ENCODE results near the gene MSI2.

Gene MSI2

DNA sequence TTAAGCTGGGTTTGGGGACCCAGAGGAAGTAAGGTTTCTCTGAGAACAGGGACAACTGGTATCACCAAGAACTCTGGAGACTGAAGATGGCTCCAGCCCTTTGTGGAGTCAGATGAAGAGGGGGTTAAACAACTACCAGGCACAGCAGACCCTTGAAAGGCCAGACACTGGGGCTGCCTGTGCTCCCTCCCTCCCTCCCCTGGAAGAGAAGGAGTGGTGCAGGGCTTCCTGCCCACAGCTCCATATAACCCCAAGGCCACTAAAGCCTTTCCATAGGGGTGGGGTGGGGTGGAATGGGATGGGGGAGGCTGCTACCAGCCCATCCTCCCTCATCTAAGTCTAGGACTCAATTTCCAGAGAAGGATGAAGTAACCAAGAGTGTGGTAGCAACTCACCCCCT, 422.1 kb downstream of the MSI2 start:
- no peak for DNase-seq

DNA sequence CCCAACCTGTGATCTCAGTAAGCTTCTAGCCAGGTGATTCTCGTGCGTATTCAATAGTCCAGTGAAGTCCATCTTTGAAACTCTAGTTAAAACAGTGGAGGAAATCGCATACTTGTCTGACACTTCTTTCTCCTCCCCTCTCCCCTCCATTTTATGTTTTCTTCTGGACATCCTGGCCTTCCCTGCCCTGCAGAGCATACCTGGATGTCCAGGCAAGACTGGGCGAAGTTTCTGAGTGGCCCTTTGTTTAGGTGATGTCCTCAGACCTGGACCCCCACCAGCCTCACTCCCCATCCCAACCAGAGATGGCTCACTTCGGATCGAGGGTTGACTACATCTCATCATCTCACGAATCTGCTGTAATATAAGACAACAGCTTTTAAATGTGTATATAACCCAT, 423.0 kb downstream of the MSI2 start:
- no peak for DNase-seq

DNA sequence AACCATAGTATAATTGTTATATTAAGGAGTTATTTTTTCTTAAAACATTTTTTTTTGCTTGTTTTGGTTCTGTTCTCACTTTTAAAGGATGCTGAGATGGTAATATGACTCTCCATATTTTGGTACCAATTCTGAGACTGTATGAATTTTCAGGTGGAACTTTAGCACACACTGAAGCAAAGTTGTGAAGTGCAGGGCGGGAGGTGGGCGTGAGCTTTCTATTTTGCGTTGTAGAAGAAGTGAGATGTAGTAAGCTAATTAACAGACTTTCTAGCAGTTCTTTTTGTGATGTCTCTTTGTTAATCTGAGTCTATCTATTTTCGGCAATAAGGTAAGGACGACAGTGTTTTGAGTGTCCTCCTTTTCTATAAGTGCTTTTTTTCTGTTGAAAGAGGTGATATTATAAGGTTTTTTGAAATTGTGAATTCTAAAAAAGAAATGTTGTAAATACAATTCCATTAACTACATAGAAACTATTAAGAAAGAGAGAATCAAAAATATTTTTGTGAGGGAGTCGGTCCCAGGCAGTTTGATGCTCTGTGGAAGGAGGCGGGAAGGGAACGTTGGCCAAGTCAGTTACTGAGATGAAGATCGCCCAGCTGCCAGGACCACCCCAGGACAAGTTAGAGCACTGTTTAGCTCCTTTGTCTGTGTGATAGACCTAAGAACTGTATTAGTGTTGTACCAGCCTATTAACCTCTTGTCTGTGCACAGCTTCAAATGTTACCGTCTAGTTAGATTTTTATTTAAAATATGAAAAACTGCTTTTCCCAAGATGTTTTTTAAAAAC, 423.8 kb downstream of the MSI2 start:
- no peak for DNase-seq

DNA sequence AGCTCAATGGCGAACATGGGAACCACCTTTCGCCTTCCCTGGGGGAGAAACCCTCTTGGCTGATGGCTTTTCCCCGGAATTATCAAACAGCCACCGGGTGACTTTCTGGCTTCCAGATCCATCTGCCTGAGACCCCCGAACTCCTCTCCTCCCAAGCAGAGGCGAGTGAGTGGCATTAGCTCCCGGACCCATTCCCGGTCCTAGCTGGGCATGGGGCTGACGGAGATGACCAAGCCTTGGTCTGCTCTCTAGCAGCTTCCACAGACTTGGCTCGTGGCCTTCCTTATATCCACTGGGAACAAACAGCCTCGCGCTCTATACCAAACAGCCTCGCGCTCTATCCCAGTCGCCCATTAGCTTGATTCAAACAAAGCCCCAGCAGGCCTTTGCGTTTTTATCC, 426.4 kb downstream of the MSI2 start:
- no peak for DNase-seq

DNA sequence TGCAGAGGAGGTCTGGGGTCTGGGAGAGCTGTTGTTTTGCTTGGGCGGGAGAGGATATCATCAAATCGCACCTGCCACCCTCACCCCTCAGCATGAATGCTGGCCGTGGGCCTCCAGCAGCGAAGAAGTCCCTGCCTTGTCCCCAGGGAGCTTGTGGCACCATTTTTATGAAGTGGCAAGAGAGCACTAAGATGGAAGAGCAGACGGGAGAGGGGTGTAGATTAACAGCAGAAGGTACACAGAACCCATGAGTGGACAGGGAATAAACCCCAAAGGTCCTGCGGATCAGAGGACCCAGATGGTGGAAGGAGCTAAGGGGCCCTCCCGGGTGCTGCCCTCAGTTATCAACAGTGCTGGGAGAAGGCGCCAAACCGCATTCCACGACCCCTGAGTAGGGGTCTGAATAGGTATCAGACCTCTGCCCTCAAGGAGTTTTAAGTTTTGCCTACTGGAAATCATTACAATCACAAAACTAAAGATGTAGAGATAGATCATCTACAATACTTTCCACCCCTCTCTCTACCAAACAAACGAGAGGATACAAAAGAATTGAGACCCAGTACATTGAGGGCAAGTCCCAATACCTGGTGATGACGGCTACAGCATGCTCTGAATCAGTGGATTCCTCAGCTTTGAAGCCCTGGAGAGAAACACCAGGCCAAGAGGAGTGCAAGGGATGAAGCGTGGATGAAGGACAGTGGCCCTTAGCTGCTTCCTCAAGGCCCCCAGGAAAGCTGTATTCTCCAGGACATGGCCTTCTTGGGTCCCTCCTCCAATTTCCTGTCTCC, 428.6 kb downstream of the MSI2 start:
- no peak for DNase-seq

DNA sequence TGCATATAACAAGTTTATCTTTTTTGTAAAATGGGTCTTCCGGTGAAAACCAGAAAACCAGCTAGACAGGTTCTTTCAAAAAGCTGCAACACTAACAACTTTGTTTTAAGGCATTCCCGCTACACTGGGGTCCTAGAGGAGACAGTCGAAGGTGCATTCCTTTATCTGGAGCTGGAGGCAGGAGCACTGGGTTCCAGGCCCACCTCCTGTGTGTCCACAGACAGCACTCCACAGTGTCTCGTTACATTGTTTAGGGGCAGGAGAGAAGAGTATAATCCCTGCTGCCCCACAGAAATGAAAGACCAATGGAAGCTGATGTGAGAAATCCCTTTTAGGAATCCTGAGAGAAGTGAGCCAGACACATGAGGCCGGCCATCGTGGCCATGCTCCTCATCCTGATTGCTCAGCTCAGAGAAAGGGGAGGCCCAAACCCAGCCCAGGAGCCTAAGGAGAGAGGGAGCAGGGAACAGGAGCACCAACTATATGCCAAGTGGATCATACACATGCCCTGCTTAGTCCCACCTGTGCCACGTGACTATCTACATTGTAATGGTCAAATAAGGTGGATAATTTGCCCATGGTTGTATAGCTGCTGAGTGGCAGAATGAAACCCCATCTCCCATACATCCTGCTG, 429.3 kb downstream of the MSI2 start:
- peak; percentile 37 for DNase-seq

DNA sequence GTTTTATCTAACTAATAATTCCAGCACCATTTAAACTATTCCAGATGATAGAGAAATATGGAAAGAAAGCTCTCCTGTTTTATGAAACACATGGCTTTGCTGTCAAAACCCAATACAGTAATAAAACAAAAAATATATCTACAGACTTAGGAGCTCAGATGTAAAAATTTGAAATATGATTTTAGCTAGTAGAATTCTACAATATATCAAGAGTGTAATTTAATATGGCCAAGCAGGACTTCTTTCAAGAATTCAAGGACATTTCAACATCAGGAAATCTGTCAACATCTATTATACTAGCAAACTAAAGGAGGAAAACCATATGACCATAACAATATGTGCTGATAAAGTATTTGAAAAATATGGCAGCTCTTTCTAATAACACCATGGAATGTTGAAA, 431.3 kb downstream of the MSI2 start:
- DNase-seq, result no peak

DNA sequence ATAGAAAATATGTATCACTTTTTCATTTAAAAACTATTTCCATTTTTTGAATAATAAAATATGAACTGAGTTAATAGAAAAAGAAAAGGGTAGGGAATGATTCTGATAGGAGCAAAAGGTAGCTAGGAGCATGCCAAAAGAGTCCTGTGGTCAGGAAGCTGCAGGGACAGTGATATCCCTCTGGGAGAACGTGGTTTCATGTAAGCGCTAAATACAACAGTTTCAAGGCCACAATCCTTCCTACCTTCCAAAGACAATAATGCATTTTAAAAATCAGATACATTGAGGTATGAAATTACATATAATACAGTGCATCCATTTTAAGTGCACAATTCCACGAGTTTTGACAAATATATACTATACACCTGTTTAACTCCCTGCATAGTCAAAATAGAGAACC, 432.9 kb downstream of the MSI2 start:
- DNase-seq, result no peak

DNA sequence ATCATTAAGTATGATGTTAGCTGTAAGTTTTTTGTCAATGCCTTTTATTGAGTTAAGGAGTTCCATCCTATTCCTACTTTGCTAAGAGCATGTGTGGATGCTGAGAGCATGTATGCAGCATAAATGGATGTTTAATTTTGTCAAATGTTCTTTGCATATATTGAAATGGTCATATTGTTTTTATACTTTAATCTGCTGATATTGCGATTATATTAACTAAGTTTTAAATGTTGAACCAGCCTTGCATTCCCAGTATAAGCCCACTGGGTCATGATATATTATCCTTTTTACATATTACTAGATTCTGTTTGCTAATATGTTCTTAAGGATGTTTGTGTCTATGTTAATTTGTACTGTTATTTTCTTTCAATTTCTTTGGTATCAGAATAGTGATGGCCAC, 435.6 kb downstream of the MSI2 start:
- no peak for DNase-seq

DNA sequence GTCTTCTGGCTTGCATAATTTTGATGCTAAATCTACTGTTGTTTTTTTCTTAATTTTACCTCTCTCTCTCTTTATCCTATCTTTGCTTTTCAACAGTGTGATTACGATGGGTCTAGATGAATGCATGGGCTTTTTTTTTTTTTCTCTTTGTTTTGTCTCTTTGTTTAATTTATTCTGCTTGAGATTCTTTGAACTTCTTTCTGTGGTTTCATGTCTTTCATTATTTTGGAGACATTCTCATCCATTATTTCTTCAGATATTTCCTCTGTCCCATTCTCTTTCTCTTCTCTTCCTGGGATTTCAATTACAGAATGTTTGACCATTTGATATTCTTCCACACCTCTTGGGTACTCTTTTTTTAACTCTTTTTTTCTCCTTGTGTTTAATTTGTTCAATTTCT, 436.4 kb downstream of the MSI2 start:
- no peak for DNase-seq

DNA sequence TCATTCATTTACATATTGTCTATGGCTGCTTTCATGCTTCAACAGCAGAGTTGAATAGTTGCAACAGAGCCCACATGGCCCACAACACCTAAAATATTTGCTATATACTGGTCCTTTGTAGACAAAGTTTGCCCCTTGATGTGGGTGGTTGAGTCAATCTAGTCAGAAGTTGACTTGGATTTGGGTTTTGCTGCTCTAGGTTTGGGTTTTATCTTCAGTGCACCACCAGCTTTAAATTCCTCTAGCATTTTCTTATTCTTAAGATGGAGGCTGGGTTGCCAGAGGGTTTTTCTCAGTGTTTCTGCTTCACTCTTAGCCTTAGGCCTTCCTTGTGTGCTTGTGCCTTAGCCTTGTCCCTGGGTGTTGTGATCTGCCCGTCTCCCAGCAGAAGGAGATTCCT, 437.7 kb downstream of the MSI2 start:
- DNase-seq, result no peak

DNA sequence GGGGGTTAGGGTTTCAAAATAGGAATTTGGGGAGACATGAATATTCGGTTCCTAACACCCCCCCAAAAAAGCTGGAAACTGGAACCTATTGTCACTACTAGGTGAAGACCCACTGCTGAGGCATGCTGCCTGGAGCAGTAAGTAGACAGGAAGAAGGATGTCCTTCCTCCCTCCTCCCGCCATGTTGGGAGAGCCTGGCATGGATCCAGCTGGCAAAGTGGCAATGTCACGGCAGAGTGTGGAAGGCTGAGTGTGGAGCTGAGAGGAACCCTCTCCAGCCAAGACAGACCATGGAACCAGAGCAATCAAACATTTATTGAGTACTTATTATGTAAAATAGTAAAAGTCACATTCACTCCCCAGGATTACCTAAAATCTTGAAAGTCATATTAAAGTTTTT, 439.7 kb downstream of the MSI2 start:
- DNase-seq, result no peak

DNA sequence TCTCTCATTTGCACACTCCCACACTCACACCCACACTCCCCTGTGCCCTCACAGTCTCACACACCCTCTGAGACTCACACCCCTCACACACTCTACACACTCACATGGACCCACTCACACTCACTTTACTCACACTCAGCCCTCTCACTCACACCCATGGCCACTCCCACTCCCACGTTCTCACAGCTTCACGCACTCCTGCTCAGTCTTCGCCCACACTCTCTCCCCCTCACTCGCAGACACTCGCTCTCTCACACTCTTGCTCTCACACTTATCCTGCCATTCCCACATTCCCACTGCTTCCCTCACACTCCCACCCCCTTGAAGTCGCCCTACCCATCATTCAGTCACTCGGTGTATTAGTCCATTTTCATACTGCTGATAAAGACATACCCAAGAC, 440.9 kb downstream of the MSI2 start:
- DNase-seq, result no peak

DNA sequence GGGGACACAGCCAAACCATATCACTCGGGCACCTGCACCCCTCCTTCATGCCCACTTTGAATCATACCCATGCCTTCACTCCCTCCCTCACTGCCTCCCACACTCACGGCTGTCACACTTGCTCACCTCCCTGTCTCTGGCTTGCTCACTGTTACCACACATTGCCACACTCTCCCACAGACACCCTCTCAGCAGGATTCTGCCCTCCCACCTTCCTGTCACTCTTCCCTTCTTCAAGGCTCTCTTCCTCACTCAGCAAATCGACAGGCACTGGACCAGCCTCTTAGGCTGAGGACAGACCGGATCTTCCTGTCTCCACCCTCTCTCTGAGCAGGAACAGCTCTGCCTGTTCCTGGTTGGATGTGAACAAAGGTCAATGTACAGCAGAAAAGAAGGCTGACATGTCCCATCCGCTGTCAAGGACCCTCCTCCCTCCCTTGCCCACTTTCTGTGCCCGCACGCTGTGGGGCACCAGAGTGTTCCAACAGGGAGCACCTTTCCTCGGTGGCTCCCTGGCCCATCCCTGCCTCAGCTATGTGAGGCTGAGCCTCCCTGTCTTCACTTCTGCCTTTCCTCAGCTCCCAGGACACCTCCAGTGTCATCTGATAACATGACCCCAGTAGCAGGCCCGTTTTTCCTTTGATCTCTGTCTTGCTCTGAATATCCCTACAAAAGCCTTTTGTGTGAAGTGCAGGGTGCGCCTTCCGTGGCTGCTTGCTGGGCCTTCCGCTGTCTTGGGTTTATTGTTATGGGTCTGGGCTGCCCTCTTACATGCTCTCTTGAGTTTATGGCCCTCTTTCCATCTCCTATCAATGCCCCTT, 441.8 kb downstream of the MSI2 start:
- no peak for DNase-seq

DNA sequence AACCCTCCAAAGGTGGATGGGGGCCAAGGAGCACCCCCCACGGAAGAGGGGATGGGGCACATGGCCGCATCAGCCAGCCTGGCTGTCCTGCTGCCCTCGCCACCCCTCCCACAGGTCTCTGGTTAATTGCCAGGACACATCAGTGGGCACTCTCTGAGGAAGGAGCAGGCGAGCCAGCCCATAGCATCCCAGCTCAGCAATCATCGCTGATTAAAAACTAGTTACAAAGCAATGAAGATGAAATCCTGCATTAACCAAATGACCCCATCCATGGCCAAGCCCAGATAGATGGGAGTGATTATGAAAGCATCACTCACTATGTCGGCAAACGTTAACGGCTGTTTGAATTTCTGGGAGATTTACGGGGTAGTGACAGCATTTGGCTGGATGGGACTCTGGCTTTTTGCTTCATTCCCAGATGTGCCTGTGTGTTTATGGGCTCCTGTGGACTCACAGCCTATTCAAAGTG, 443.5 kb downstream of the MSI2 start:
- DNase-seq, result no peak

DNA sequence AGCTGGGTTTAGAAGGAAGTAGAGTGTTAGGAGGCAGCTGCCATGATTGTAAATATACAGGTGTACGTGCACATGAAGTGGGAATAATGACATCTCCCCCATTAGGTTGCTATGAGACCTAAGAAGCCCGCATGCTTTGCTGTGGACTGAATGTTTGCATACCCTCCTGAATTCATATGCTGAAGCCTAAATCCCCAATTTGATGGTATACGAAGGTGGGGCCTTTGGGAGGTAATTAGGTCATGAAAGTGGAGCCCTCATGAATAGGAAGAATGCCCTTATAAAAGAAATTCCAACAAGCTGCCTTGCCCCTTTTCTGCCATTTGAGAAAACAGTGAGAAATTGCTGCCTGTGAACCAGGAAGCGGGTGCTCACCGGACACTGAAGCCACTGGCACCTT, 444.8 kb downstream of the MSI2 start:
- no peak for DNase-seq

DNA sequence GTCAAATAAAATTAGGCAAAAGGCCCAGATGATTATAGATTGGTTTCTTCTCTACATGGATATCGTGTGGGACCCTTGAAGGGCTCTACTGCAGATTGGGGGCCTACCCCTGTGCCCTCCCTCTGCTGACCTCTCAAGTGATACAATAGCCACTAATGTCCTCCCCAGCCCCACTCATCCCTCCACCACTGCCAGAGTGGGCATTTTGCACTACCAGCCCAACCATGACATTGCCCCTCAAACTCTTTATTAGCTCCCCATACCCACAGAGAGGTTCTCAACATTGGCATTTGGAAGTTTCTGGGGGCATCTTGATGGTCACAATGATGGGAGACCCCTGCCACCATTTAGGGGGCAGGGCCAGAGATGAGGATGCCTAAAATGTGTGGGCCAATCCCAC, 446.9 kb downstream of the MSI2 start:
- no peak for DNase-seq

DNA sequence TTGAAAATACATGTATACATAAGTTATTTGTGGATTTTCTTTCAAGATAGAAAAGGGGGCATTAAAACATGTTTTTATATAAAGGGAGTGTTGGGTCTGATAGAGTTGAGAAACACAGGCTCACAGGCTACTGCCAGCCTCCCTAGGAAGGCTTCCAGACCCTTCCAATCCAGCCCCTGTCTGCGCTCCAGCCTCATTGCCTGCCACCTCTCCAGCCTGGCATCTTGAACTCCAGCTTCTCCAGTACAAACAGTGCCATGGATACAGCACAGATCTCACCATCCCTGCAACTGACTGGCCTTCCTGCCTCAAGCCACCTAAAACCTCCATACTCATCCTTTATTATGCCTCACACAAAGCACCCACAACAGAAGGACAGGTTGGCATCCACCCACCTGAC, 448.1 kb downstream of the MSI2 start:
- DNase-seq, result no peak

DNA sequence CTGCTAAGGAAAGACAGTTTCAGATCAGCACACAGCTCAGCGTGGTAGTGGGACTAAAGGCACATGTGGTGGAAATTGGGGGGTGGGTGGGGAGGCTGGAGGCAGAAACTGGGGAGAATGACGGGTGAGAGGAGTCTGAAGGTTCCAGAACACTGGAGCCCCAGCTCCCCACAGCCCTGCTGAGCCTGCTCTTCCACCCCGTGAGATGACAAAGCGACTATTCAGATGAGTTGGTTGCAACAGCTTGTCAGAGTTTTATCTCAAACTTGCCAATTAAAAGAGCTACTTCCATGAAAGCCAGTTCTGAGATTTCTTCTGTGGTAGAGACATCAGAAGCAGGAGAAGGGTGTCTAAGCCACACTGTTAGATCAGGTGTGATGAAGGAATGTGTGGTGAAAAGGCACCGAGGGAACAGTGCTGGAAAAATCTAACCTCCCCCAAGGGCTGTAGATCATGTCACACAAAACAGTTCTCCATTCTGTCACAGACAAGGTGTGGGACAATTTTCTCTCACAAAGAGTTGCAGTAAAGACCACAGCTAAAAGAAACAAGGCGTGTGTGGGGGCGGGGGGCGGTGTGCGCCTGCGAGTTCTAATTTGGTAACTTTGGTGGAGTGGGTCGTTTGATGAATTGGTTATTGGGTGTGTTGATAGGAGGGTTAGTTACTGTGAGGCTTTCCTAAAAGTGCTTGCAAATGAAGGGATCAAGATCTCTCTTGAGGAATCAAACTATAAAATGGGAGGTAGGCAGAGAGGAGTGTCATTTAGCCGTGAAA, 449.8 kb downstream of the MSI2 start:
- no peak for DNase-seq

DNA sequence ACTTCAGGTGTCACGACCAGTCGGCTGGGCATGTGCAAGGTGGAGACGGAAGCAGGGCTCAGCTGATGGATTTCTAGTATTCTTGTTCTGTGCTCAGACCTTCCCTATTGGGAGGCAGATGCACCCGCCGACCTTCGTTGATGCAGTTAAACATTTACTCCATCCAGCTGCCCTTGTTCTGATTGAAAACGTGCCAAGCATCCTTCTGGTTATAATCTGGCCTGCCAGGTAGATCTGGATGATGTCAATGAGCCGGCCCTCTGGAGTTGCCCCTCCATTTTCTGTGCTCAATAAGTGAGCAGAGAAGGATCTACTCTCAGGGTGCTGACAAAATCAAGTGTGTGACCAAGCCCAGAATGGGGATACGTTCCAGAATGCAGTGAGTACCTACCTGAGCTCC, 450.4 kb downstream of the MSI2 start:
- DNase-seq, result peak; percentile 81

DNA sequence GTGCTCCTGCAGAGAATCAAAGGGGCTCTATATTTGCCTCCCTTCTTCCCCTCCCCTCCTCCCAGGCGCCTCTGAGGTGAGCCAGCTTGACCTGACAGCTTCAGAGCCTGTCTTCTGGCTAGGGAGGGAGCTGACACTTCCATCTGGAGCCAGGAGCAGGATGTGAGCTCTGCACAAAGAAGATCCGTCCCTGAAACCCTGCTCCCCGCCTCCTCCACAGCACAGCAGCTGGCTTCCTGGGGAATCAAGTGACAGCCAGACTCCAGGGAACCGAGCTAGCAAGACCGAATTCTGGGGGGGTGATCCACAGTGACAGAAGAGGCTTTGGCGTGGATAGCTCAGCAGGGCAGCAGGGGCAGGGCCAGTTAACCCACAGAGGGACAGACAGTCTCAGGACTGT, 451.6 kb downstream of the MSI2 start:
- DNase-seq, result peak; percentile 60

DNA sequence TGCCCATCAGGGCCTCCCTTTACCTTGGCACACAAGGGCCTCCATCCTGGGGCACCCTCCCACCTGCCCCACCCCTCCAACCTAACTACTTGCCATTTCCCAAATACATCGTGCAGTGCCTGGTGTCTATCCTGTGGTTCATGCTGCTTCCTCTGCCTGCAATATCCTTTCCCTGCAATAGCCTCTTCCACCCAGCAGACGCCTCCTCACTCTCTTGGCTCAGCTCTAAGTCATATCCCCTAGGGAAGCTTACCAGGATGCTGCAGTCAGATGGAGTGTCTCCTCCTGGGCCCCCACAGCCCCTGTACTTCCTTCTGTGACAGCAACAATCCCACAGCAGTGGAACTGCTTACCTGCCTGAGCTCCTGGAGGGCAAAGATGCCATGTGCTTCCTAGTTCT, 452.1 kb downstream of the MSI2 start:
- peak; percentile 24 for DNase-seq

All from DMS53 (cell line).